Activated T-helper 17 cell treated with anti-CD3 and anti-CD28 coated beads, Interleukin-2, amount 50 U/mL, for 72 hours (primary cell): ENCODE measurements around the gene MEGF6. TPM values are rescaled to one million over a fixed set of nuclear protein-coding genes. Genes with fewer than 3 reads are reported as not detected.

Experiments used
- total RNA-seq, 2 donors: library from RNA; stranded (reverse); gene quantifications; one replicate each; pipeline ENCODE4 v1.2.3, GENCODE V29; 2022

The MEGF6 gene
- total RNA-seq, 2 donors from 2014 or later, result 5.0 to 9.7 TPM

Other genes with a start within 250 kb of the MEGF6 start
- under 1 TPM in 1 of 2 donors, not detected in 1; 0.16 TPM for gene ARHGEF16, start 156.8 kb downstream of the MEGF6 start, total RNA-seq
- 10 to 100 TPM in 1 of 2 donors, 1 to 10 TPM in 1; 8.9 to 10.4 TPM for gene TPRG1L, start 13.5 kb upstream of the MEGF6 start, total RNA-seq
- gene WRAP73, start 38.6 kb upstream of the MEGF6 start, total RNA-seq, result 10 to 100 TPM; 14.4 to 27.7 TPM
- gene TP73, start 41.0 kb upstream of the MEGF6 start, total RNA-seq, result 1 to 10 TPM in 1 of 2 donors, under 1 TPM in 1; 0.95 to 1.1 TPM
- gene CCDC27, start 140.9 kb upstream of the MEGF6 start, total RNA-seq, result not detected
- gene SMIM1, start 161.2 kb upstream of the MEGF6 start, total RNA-seq, result 1 to 10 TPM; 1.5 to 2.8 TPM
- gene LRRC47, start 185.0 kb upstream of the MEGF6 start, total RNA-seq, result 10 to 100 TPM; 26.4 to 35.9 TPM
- 10 to 100 TPM; 17.8 to 39.4 TPM for gene CEP104, start 245.7 kb upstream of the MEGF6 start, total RNA-seq
- gene DFFB, start 246.0 kb upstream of the MEGF6 start, total RNA-seq, result 10 to 100 TPM; 13.0 to 18.5 TPM